Measurements from ENCODE around the gene PTPN22. TPM values are rescaled to one million over a fixed set of nuclear protein-coding genes. Genes with fewer than 3 reads are reported as not detected.
A peak's percentile ranks its signal among the peaks of the same experiment; 100 is the strongest.

Gene PTPN22
- total RNA-seq, 1 donor from 2014 or later: 2.3 TPM

DNA sequence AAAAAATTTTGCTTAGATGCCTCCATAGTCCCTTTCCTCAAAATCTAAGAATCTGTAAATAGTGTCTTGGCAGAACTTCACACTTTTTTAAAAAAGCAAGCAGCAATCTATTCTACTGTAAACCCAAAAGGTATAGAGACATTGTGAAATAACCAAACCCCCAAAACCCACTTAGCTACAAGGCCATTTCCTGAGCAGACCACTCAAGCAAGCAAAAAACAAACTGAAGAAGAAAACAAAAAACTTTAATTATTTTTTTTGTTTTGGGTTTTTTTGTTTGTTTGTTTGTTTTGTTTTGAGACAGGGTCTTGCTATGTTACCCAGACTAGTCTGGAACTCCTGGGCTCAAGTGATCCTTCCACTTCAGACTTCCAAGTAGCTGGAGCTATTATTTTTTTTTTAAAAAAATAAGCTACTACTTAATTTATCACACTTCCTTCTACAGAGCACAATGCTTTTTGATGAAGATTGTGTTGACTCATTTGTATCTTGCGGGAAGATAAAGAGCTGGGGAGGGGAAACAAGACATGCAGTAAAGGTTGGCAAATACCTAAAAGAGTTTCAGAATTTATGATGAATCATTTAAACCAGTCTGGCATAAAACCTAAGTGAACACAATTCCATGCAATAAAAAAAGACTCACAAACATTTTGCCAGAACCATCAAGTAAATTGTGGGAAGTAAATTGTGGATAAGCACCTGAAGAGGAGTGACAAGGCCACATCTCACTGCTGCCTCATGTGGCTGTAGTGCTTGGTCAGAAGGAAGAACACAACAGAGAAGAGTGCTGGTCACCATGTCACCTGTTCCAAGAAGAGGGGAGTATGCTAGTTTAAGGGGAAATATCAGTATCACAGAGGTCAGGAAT lies 2.7 kb upstream of the PTPN22 start:
- no peak overlapping the region for H3K4me3 ChIP-seq
- DNase-seq (ENCODE audit: low spot score in 2 of 2): no peak

GRCh38 chr1:113872219-113872935 lies 865 bp upstream of the PTPN22 start:
- intact Hi-C loops (cut with DNase I): no loop called here
- TF ChIP-seq CTCF (IDR thresholded peaks at IDR 0.05): no peak
- H3K9me3 ChIP-seq: no peaks in the 10 kb centered on the region
- H3K4me3 ChIP-seq: no peak overlapping the region
- no peaks in the 10 kb centered on the region for H3K4me1 ChIP-seq
- no peak for DNase-seq (ENCODE audit: low spot score in 2 of 2)
- no peaks in the 10 kb centered on the region for H3K27me3 ChIP-seq
- peak overlapping the region; percentile 35 to 56 for H3K27ac ChIP-seq
- H3K36me3 ChIP-seq: no peaks in the 10 kb centered on the region

More for the DNA sequence above, 2.7 kb upstream of the PTPN22 start:
- intact Hi-C loops (cut with DNase I): no loop called here
- no peak for TF ChIP-seq CTCF (IDR thresholded peaks at IDR 0.05)
- Histone ChIP-seq H3K9me3 (no peaks in the 10 kb centered on the region), H3K27me3 (no peaks in the 10 kb centered on the region), H3K36me3 (no peaks in the 10 kb centered on the region), H3K4me1 (no peaks in the 10 kb centered on the region), H3K27ac (no peak overlapping the region)

DNA sequence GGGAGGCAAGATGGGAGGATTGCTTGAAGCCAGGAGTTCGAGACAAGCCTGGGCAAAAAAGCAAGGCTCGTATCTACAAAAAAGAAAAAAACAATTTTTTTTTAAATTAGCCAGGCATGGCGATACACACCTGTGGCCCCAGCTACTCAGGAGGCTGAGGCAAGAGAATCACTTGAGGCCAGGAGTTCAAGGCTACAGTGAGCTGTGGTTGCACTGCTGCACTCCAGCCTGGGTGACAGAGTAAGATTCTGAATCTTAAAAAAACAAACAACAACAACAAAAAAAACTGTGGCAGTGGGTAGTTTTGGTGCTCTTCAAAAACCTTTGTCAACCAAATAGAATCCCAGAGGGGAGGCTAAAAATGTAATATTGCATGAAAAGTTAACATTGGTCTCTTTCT lies 734 bp downstream of the PTPN22 start:
- no peak for DNase-seq (ENCODE audit: low spot score in 2 of 2)
- H3K27ac ChIP-seq: no peak overlapping the region
- H3K4me3 ChIP-seq: peak overlapping the region in 1 of 2 donors; percentile 26
- intact Hi-C loops (cut with DNase I): no loop called here
- H3K27me3 ChIP-seq: no peaks in the 10 kb centered on the region
- no peak for TF ChIP-seq CTCF (IDR thresholded peaks at IDR 0.05)
- H3K4me1 ChIP-seq: no peaks in the 10 kb centered on the region
- no peaks in the 10 kb centered on the region for H3K36me3 ChIP-seq
- H3K9me3 ChIP-seq: no peaks in the 10 kb centered on the region

DNA sequence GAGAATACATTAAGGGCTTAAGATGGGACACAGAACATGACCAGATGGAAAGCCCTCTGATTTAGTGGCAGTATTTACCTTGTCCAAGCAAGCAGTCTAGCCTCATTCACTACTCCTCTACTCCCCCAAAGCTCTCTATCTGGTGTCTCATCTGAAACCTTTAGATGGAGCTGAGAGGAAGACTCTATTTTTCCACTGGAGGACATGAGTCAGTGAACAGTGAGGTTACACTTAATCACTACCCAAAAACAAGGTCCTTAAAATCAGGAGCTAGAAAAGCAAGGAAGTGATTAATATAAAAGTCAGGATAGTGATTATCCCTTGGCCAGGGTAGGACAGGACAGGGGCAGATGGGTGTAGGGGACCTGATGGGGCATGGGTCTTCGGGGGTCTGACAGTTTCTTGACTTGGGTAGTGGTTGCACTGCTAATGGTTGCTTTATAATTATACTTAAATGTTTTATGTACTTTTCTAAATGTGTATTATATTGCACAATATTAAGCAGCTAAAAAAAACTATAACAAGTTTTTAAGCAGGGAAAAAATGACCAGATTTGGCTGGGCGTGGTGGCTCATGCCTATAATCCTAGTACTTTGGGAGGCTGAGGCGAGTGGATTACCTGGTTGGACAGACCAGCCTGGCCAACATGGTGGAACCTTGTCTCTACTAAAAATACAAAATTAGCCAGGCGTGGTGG lies 3.0 kb downstream of the PTPN22 start:
- intact Hi-C loops (cut with DNase I): no loop called here
- Histone ChIP-seq H3K27me3 (no peaks in the 10 kb centered on the region), H3K4me1 (no peaks in the 10 kb centered on the region), H3K9me3 (no peaks in the 10 kb centered on the region), H3K4me3 (no peak overlapping the region), H3K27ac (no peak overlapping the region), H3K36me3 (no peaks in the 10 kb centered on the region)
- TF ChIP-seq CTCF (IDR thresholded peaks at IDR 0.05): no peak
- DNase-seq (ENCODE audit: low spot score in 2 of 2): no peak

GRCh38 chr1:113861641-113862040 lies 9.9 kb downstream of the PTPN22 start:
- Histone ChIP-seq H3K4me1 (no peaks in the 10 kb centered on the region), H3K36me3 (no peaks in the 10 kb centered on the region), H3K27ac (no peak overlapping the region), H3K9me3 (no peaks in the 10 kb centered on the region), H3K27me3 (no peaks in the 10 kb centered on the region), H3K4me3 (no peak overlapping the region)
- DNase-seq (ENCODE audit: low spot score in 2 of 2): no peak
- no peak for TF ChIP-seq CTCF (IDR thresholded peaks at IDR 0.05)
- intact Hi-C loops (cut with DNase I): no loop called here
